Activated T-helper 1 cell treated with Interleukin-2 at 50 U/mL for 16 hours (primary cell): ENCODE data around the gene ANO2.
"Not testable (repeated sequence)": the region's sequence is repeated elsewhere in the genome, so short reads cannot be mapped to it uniquely, and the experiment has no call there.

ENCODE experiments used
- DNase-seq: peaks from one replicate; pipeline ENCODE4 v3.0.0-alpha.2; 2020; ENCODE audit warnings: low read depth

The ANO2 gene

GRCh38 chr12:5887819-5888218 is 57.2 kb downstream of the ANO2 start:
- DNase-seq: not testable (repeated sequence)

GRCh38 chr12:5884866-5885265 is 60.2 kb downstream of the ANO2 start:
- no peak for DNase-seq

- no peak for DNase-seq
Measured at GRCh38 chr12:5884285-5884684, 60.8 kb downstream of the ANO2 start.

GRCh38 chr12:5882511-5883190 is 62.4 kb downstream of the ANO2 start:
- DNase-seq: no peak

GRCh38 chr12:5881666-5882065 is 63.4 kb downstream of the ANO2 start:
- no peak for DNase-seq

GRCh38 chr12:5881101-5881606 is 63.9 kb downstream of the ANO2 start:
- no peak for DNase-seq

- no peak for DNase-seq
Measured at GRCh38 chr12:5875851-5876250, 69.2 kb downstream of the ANO2 start.

- no peak for DNase-seq
Measured at GRCh38 chr12:5874514-5874913, 70.5 kb downstream of the ANO2 start.

GRCh38 chr12:5873281-5873919 is 71.7 kb downstream of the ANO2 start:
- DNase-seq: no peak

- DNase-seq: no peak
Measured at GRCh38 chr12:5872745-5873144, 72.3 kb downstream of the ANO2 start.

GRCh38 chr12:5871741-5872140 is 73.3 kb downstream of the ANO2 start:
- DNase-seq: no peak

GRCh38 chr12:5870183-5870582 is 74.9 kb downstream of the ANO2 start:
- no peak for DNase-seq

GRCh38 chr12:5868625-5869295 is 76.3 kb downstream of the ANO2 start:
- no peak for DNase-seq

GRCh38 chr12:5865397-5865796 is 79.7 kb downstream of the ANO2 start:
- DNase-seq: no peak

GRCh38 chr12:5864972-5865371 is 80.1 kb downstream of the ANO2 start:
- DNase-seq: no peak

GRCh38 chr12:5864301-5864700 is 80.8 kb downstream of the ANO2 start:
- DNase-seq: no peak

- no peak for DNase-seq
Measured at GRCh38 chr12:5861416-5861815, 83.6 kb downstream of the ANO2 start.

GRCh38 chr12:5856692-5857091 is 88.4 kb downstream of the ANO2 start:
- no peak for DNase-seq

- no peak for DNase-seq
Measured at GRCh38 chr12:5846950-5847349, 98.1 kb downstream of the ANO2 start.

GRCh38 chr12:5840944-5841343 is 104.1 kb downstream of the ANO2 start:
- DNase-seq: no peak

- DNase-seq: no peak
Measured at GRCh38 chr12:5830111-5830510, 114.9 kb downstream of the ANO2 start.

GRCh38 chr12:5827591-5827990 is 117.5 kb downstream of the ANO2 start:
- no peak for DNase-seq

- not testable (repeated sequence) for DNase-seq
Measured at GRCh38 chr12:5825761-5826160, 119.3 kb downstream of the ANO2 start.
